Measurements from ENCODE around the gene LUC7L2.
"Not testable (repeated sequence)": the region's sequence is repeated elsewhere in the genome, so short reads cannot be mapped to it uniquely, and the experiment has no call there.

- TF ChIP-seq CTCF (optimal IDR thresholded peaks at IDR 0.05 in 1 of 3, IDR thresholded peaks at IDR 0.05 in 1 of 3, conservative IDR thresholded peaks at IDR 0.05 in 1 of 3; ENCODE audit: extremely low read depth in 1 of 3, insufficient read depth in 2 of 3, low read length in 3 of 3); EZH2 (IDR thresholded peaks at IDR 0.05; ENCODE audit: low read length): not testable (repeated sequence)
Observed at GRCh38 chr7:139425701-139426100, 66.0 kb downstream of the LUC7L2 start.
